ENCODE data around the gene PDE8A.
"Not testable (repeated sequence)": the region's sequence is repeated elsewhere in the genome, so short reads cannot be mapped to it uniquely, and the experiment has no call there.

Gene PDE8A

DNA sequence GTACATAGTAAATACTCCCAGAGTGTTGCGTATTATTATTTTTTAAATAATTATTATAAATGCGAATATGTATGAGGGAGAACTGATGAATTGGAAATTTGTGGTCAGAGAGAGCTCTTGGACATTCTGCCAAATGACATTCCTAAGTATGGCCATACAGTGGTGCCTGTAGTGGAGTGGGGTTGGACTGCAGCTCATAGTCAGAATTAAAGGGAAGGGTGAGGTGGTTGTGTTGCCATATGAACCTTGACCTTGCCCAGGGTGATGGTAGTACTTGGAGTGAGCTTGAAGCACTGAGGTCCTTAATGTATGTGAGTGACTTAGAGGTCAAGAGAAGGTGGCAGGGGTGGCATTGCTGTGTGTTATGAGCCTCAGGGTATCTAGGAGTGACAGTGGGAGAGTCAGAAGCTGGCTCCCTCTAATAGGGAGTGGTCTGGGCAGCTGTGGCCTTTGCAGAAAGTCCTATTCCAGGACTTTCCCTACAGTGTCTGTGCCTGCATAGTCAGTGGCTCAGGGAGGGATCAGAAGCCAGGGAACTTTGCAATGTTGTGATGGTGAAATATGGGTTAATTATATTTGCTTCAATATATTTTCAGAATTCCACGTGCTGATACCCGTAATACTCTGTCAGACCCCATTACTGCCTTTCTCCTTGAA lies 26.2 kb downstream of the PDE8A start:
- H3K4me1 ChIP-seq (ENCODE audit: insufficient read depth, low read length), result peaks cover 37% of the 10 kb centered on the region

DNA sequence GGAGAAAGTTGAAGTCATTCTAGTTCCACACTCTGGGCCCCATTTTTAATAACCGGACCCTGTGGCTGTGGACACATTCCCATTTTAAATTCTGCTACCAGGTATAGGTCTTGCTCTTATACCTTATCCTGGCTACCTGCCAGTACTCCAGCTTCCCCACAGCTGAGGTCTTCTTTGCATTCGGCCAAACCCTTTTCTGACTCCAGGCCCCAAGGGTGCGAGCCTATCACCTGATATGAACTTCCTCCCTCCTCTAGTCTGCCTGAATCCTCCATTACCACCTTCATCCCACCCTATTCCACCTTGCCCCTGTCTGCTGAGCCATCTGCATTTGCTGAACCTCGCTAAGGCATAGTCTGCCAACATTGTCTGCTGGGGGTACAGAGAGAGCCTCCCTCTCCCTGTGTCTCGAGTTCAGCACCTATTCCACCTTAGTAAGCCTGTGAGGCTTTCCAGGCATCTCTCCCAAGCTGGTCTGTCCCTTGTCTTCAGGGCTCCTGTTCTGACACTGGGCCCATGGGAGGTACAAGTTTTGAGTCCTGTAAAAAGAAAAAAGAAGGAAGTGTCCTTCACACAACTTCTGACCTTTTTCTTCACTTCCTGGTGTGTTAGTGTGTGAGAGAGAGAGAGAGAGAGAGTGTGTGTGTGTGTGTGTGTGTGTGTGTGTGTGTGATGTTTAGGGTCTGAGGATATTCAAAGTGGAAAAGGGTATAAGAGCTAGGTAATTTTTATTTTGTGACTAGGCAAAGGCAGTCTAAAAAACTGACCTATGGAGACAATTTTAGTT lies 27.0 kb downstream of the PDE8A start:
- Histone ChIP-seq H3K4me1 (ENCODE audit: insufficient read depth, low read length) (peaks cover 37% of the 10 kb centered on the region), H3K27me3 (ENCODE audit: control insufficient read depth in 1 of 2, insufficient read depth in 2 of 2, low read length in 2 of 2) (no peaks in the 10 kb centered on the region), H3K9ac (ENCODE audit: low read length) (no peak overlapping the region), H3K9me3 (ENCODE audit: low read length) (no peaks in the 10 kb centered on the region), H3K36me3 (ENCODE audit: insufficient read depth, low read length) (no peaks in the 10 kb centered on the region), H3K4me3 (ENCODE audit: low read depth in 1 of 2, low read length in 2 of 2) (no peak overlapping the region), H3K27ac (ENCODE audit: low read depth, low read length) (no peak overlapping the region)

More for the DNA sequence above, 26.2 kb downstream of the PDE8A start:
- Histone ChIP-seq H3K9me3 (ENCODE audit: low read length) (no peaks in the 10 kb centered on the region), H3K4me3 (ENCODE audit: low read depth in 1 of 2, low read length in 2 of 2) (no peak overlapping the region), H3K27me3 (ENCODE audit: control insufficient read depth in 1 of 2, insufficient read depth in 2 of 2, low read length in 2 of 2) (no peaks in the 10 kb centered on the region), H3K9ac (ENCODE audit: low read length) (no peak overlapping the region), H3K27ac (ENCODE audit: low read depth, low read length) (no peak overlapping the region), H3K36me3 (ENCODE audit: insufficient read depth, low read length) (no peaks in the 10 kb centered on the region)

DNA sequence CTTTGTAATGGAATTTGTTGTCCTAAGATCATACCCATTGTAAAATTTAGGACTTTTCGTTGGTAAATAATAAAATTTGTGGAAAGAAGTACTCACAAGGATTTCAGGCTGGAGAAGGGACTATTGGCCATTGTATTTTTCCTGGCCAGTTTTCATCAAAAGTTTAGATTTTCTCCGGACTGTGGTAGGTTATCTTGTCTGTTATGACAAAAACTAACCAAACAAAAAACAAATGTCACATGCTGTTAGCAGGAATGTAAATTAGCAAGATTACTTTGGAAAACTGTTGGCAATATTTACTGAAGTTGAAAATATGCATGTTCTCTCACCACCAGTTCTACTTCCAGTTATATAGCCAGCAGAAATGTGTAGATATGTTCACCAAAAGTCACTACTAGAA lies 27.8 kb downstream of the PDE8A start:
- H3K4me1 ChIP-seq (ENCODE audit: insufficient read depth, low read length), result peaks cover 37% of the 10 kb centered on the region
- H3K27me3 ChIP-seq (ENCODE audit: control insufficient read depth in 1 of 2, insufficient read depth in 2 of 2, low read length in 2 of 2), result no peaks in the 10 kb centered on the region
- no peaks in the 10 kb centered on the region for H3K36me3 ChIP-seq (ENCODE audit: insufficient read depth, low read length)
- H3K27ac ChIP-seq (ENCODE audit: low read depth, low read length), result no peak overlapping the region
- no peaks in the 10 kb centered on the region for H3K9me3 ChIP-seq (ENCODE audit: low read length)
- no peak overlapping the region for H3K9ac ChIP-seq (ENCODE audit: low read length)
- H3K4me3 ChIP-seq (ENCODE audit: low read depth in 1 of 2, low read length in 2 of 2), result no peak overlapping the region

DNA sequence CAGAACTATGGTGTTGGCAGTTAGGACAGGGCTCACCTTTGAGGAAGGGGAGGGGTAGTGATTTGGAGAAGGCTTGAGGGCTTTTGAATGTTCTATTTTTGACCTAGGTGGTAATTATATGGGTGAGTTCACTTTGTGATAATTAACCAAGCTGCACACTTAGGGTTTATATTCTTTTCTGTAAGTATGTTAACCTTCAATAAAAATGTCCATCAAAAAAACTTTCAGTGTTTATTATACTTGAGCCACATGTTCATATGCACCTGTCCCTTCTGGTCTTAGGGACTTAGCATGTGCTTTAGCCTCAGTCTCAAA lies 28.4 kb downstream of the PDE8A start:
- no peaks in the 10 kb centered on the region for H3K9me3 ChIP-seq (ENCODE audit: low read length)
- no peaks in the 10 kb centered on the region for H3K36me3 ChIP-seq (ENCODE audit: insufficient read depth, low read length)
- no peak overlapping the region for H3K9ac ChIP-seq (ENCODE audit: low read length)
- H3K27ac ChIP-seq (ENCODE audit: low read depth, low read length), result peak overlapping the region; percentile 14
- no peaks in the 10 kb centered on the region for H3K27me3 ChIP-seq (ENCODE audit: control insufficient read depth in 1 of 2, insufficient read depth in 2 of 2, low read length in 2 of 2)
- H3K4me3 ChIP-seq (ENCODE audit: low read depth in 1 of 2, low read length in 2 of 2), result no peak overlapping the region
- H3K4me1 ChIP-seq (ENCODE audit: insufficient read depth, low read length), result peaks cover 37% of the 10 kb centered on the region

DNA sequence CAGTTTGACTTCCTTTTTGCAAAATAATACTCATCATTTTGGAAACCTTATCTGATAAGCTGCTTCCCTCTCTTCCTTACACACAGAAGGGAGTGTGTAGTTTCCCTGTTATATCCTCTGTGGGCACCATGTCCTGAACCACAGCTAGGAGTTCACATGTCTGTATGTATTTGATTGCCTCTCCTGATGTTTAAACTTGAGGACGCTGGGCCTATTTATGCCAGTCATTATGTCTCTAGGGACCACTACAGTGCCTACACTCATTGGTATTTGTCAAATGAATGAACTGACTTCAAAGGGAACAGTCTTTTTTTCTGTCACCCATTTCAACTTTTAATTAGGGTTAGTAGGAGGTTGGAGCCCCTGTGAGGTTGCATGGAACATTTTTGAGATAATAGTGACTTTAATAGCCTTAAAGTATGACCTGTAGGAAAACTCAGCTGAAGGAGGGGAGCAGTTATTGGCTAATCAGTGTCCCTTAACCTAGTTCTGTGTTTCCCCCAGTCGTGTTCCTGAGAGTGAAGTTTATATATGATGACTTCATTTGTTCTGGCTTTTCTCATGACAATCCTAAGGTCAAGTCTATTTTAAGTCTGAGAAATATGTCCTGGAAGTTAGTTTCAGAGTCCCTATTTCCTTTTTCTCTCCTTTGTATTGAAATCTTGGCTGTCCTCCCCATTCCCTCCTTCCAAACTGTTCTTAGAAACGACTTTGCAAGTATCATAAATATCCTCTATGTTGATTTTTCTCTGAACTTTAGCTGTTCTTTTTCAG lies 28.9 kb downstream of the PDE8A start:
- no peak overlapping the region for H3K9ac ChIP-seq (ENCODE audit: low read length)
- no peaks in the 10 kb centered on the region for H3K9me3 ChIP-seq (ENCODE audit: low read length)
- no peak overlapping the region for H3K4me3 ChIP-seq (ENCODE audit: low read depth in 1 of 2, low read length in 2 of 2)
- H3K27me3 ChIP-seq (ENCODE audit: control insufficient read depth in 1 of 2, insufficient read depth in 2 of 2, low read length in 2 of 2), result no peaks in the 10 kb centered on the region
- H3K27ac ChIP-seq (ENCODE audit: low read depth, low read length), result peak overlapping the region; percentile 62
- H3K36me3 ChIP-seq (ENCODE audit: insufficient read depth, low read length), result no peaks in the 10 kb centered on the region
- peaks cover 37% of the 10 kb centered on the region for H3K4me1 ChIP-seq (ENCODE audit: insufficient read depth, low read length)

DNA sequence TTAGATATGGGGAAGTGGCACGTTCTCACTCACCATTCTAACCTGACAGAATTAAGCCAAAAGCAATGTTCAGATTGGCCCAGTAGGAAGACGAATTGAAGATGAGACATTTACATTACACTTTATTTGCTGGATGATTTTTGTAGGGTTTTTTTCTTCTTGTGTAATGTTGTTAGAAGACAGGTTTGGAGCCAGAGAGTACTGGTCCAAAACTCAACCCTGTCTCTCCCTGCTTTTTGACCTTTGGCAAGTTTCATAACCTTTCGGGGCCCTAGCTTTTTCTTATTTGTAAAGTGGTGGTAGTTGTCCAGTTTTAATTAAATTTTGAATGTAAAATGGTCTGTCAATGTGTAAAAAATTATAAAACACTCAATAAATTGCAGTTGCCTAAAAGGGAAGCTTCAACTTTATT lies 29.5 kb downstream of the PDE8A start:
- Histone ChIP-seq H3K4me3 (ENCODE audit: low read depth in 1 of 2, low read length in 2 of 2) (no peak overlapping the region), H3K27ac (ENCODE audit: low read depth, low read length) (peak overlapping the region; percentile 62), H3K27me3 (ENCODE audit: control insufficient read depth in 1 of 2, insufficient read depth in 2 of 2, low read length in 2 of 2) (no peaks in the 10 kb centered on the region), H3K9ac (ENCODE audit: low read length) (no peak overlapping the region), H3K9me3 (ENCODE audit: low read length) (no peaks in the 10 kb centered on the region), H3K4me1 (ENCODE audit: insufficient read depth, low read length) (peaks cover 37% of the 10 kb centered on the region), H3K36me3 (ENCODE audit: insufficient read depth, low read length) (no peaks in the 10 kb centered on the region)

DNA sequence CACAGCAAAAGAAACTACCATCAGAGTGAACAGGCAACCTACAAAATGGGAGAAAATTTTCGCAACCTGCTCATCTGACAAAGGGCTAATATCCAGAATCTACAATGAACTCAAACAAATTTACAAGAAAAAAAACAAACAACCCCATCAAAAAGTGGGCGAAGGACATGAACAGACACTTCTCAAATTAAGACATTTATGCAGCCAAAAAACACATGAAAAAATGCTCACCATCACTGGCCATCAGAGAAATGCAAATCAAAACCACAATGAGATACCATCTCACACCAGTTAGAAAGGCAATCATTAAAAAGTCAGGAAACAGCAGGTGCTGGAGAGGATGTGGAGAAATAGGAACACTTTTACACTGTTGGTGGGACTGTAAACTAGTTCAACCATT lies 30.1 kb downstream of the PDE8A start:
- H3K9ac ChIP-seq (ENCODE audit: low read length); H3K4me3 ChIP-seq (ENCODE audit: low read depth in 1 of 2, low read length in 2 of 2); H3K9me3 ChIP-seq (ENCODE audit: low read length); H3K36me3 ChIP-seq (ENCODE audit: insufficient read depth, low read length); H3K27ac ChIP-seq (ENCODE audit: low read depth, low read length); H3K27me3 ChIP-seq (ENCODE audit: control insufficient read depth in 1 of 2, insufficient read depth in 2 of 2, low read length in 2 of 2): not testable (repeated sequence)
- peaks cover 37% of the 10 kb centered on the region for H3K4me1 ChIP-seq (ENCODE audit: insufficient read depth, low read length)

DNA sequence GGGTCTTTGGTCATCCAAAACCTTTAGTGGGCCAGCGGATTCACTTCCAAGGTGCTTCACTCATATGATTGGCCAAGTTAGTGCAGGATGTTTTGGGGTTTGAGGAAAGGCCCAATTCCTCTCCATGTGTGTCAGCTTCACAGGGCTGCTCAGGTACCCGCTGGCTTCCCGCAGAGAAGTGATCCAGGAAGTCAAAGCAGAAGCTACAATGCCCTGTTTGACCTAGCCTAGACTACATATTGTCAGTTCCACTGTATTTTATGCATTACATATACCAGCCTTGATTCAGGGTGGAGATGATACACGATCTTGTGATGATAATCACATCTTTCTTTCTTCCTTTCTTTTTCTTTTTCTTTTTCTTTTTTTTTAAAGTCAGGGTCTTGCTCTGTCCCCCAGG lies 32.1 kb downstream of the PDE8A start:
- H3K27me3 ChIP-seq (ENCODE audit: control insufficient read depth in 1 of 2, insufficient read depth in 2 of 2, low read length in 2 of 2), result no peaks in the 10 kb centered on the region
- H3K9ac ChIP-seq (ENCODE audit: low read length), result no peak overlapping the region
- no peak overlapping the region for H3K4me3 ChIP-seq (ENCODE audit: low read depth in 1 of 2, low read length in 2 of 2)
- no peaks in the 10 kb centered on the region for H3K36me3 ChIP-seq (ENCODE audit: insufficient read depth, low read length)
- no peaks in the 10 kb centered on the region for H3K9me3 ChIP-seq (ENCODE audit: low read length)
- no peak overlapping the region for H3K27ac ChIP-seq (ENCODE audit: low read depth, low read length)
- peaks cover 26% of the 10 kb centered on the region for H3K4me1 ChIP-seq (ENCODE audit: insufficient read depth, low read length)

DNA sequence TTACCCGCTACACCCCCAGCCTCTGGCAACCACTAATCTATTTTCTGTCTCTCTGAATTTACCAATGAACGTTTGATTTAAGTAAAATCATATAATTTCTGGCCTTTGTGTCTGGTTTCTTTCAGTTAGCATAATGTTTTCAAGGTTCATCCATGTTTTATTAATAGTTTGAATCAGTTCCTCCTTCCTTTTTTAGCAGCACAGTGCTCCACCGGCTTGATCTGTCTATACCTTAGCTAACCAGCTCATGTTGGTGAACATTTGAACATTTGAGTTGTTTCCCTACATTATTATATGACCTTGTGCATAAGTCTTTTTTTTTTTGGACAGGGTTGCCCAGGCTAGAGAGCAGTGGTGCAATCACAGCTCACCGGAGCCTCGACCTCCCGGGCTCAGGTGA lies 33.3 kb downstream of the PDE8A start:
- no peaks in the 10 kb centered on the region for H3K36me3 ChIP-seq (ENCODE audit: insufficient read depth, low read length)
- no peaks in the 10 kb centered on the region for H3K27me3 ChIP-seq (ENCODE audit: control insufficient read depth in 1 of 2, insufficient read depth in 2 of 2, low read length in 2 of 2)
- H3K4me1 ChIP-seq (ENCODE audit: insufficient read depth, low read length), result peaks cover 15% of the 10 kb centered on the region
- H3K4me3 ChIP-seq (ENCODE audit: low read depth in 1 of 2, low read length in 2 of 2), result no peak overlapping the region
- no peaks in the 10 kb centered on the region for H3K9me3 ChIP-seq (ENCODE audit: low read length)
- no peak overlapping the region for H3K27ac ChIP-seq (ENCODE audit: low read depth, low read length)
- H3K9ac ChIP-seq (ENCODE audit: low read length), result no peak overlapping the region

DNA sequence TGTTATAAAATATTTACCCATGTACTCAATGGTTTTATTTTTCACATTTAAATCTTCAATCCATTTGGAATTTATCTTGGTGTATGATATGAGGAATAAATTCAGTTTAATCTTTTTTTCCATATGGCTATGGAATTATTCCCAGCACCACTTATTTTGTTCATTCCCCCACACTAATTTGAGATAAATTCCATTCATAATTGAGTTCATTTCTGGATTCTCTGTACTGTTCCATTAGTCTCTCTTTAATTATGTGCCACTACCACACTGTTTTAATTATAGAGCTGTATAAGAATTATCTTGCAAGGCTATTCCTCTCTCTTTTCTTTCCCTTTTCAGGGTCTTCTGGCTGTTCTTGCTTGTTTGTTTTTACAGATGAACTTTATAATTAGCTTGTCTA lies 34.6 kb downstream of the PDE8A start:
- H3K27ac ChIP-seq (ENCODE audit: low read depth, low read length), result no peak overlapping the region
- H3K4me3 ChIP-seq (ENCODE audit: low read depth in 1 of 2, low read length in 2 of 2), result no peak overlapping the region
- H3K36me3 ChIP-seq (ENCODE audit: insufficient read depth, low read length), result no peaks in the 10 kb centered on the region
- H3K9me3 ChIP-seq (ENCODE audit: low read length), result no peaks in the 10 kb centered on the region
- H3K27me3 ChIP-seq (ENCODE audit: control insufficient read depth in 1 of 2, insufficient read depth in 2 of 2, low read length in 2 of 2), result no peaks in the 10 kb centered on the region
- no peak overlapping the region for H3K9ac ChIP-seq (ENCODE audit: low read length)
- H3K4me1 ChIP-seq (ENCODE audit: insufficient read depth, low read length), result peaks cover 1% of the 10 kb centered on the region

DNA sequence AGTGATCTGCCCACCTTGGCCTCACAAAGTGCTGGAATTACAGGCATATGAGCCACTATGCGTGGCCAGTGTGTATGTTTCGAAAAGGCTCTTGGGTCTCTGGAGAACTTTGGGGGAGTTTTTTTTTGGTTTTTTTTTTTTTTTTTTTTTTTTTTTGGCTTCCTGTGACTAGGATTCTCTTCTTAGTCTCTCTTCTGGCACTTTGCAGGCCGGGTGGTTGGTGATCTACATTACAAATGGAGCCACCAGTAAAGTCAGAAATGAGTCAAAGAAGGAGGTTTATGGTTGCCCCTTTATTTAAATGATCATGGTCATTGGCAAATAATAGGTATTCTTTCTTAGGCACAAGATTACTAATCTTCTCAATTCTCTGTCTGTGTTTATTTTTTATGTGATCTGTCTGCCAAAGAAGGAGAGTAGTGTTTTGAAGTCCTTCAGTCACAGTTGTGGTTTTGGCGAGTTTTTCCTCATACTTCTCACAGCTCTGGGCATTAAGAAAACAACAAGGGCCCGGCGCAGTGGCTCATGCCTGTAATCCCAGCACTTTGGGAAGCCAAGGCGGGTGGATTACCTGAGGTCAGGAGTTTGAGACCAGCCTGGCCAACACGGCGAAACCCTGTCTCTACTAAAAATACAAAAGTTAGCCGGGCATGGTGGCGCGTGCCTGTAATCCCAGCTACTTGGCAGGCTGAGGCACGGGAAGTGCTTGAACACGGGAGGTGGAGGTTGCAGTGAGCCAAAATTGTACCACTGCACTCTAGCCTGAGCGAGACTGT lies 38.3 kb downstream of the PDE8A start:
- no peak overlapping the region for H3K27ac ChIP-seq (ENCODE audit: low read depth, low read length)
- no peak overlapping the region for H3K4me3 ChIP-seq (ENCODE audit: low read depth in 1 of 2, low read length in 2 of 2)
- no peak overlapping the region for H3K9ac ChIP-seq (ENCODE audit: low read length)

More for the DNA sequence above, 38.3 kb downstream of the PDE8A start:
- Histone ChIP-seq H3K9me3 (ENCODE audit: low read length) (no peaks in the 10 kb centered on the region), H3K4me1 (ENCODE audit: insufficient read depth, low read length) (peaks cover 11% of the 10 kb centered on the region), H3K27me3 (ENCODE audit: control insufficient read depth in 1 of 2, insufficient read depth in 2 of 2, low read length in 2 of 2) (no peaks in the 10 kb centered on the region), H3K36me3 (ENCODE audit: insufficient read depth, low read length) (no peaks in the 10 kb centered on the region)
